Type B pancreatic cell (in vitro differentiated cells): ENCODE data around the gene DHX34. TPM values are rescaled to one million over a fixed set of nuclear protein-coding genes. Genes with fewer than 3 reads are reported as not detected.
"Not testable (repeated sequence)": the region's sequence is repeated elsewhere in the genome, so short reads cannot be mapped to it uniquely, and the experiment has no call there.

Experiments used
- DNase-seq: peaks from one replicate; pipeline ENCODE4 v3.0.0; 2021; ENCODE audit warnings: mixed read lengths; ENCODE audit not compliant: unreplicated experiment; ENCODE audit errors: extremely low spot score
- H3K27ac Mint-ChIP-seq: 2 replicates; pipeline ENCODE4 v1.8.0; 2021; ENCODE audit warnings: mild to moderate bottlenecking, mixed read lengths
- H3K27me3 Mint-ChIP-seq: 2 replicates; pipeline ENCODE4 v1.8.0; 2021; ENCODE audit warnings: mixed read lengths
- H3K36me3 Mint-ChIP-seq: 2 replicates; pipeline ENCODE4 v1.8.0; 2021; ENCODE audit warnings: mixed read lengths
- H3K4me1 Mint-ChIP-seq: one replicate; pipeline ENCODE4 v1.8.0; 2021; ENCODE audit warnings: mixed read lengths; ENCODE audit not compliant: unreplicated experiment
- H3K4me3 Mint-ChIP-seq: 2 replicates; pipeline ENCODE4 v1.8.0; 2021; ENCODE audit warnings: mild to moderate bottlenecking, mixed read lengths
- H3K9me3 Mint-ChIP-seq: 2 replicates; pipeline ENCODE4 v1.8.0; 2021; ENCODE audit warnings: mixed read lengths
- CTCF ChIP-seq: fragments of 200-600 bp; sonication (generic); conservative IDR thresholded peaks from 2 replicates; pipeline ENCODE4 v1.5.0; 2021; ENCODE audit warnings: antibody characterized with exemption, mild to moderate bottlenecking
- total RNA-seq: library from RNA; stranded (reverse); gene quantifications from 2 replicates; pipeline ENCODE4 v1.2.1, GENCODE V29; 2021; ENCODE audit warnings: low replicate concordance

The DHX34 gene
- total RNA-seq, 1 donor from 2014 or later: 32.9 TPM

- no peak for TF ChIP-seq CTCF
- peaks cover 11% of the 10 kb centered on the region for H3K36me3 Mint-ChIP-seq
- H3K4me3 Mint-ChIP-seq: no peak overlapping the region
- H3K27me3 Mint-ChIP-seq: no peaks in the 10 kb centered on the region
- H3K9me3 Mint-ChIP-seq: no peaks in the 10 kb centered on the region
- no peak overlapping the region for H3K27ac Mint-ChIP-seq
- no peaks in the 10 kb centered on the region for H3K4me1 Mint-ChIP-seq
- no peak for DNase-seq
These were observed 14.8 kb downstream of the DHX34 start for GRCh38 chr19:47363758-47364531.

- H3K27ac Mint-ChIP-seq: not testable (repeated sequence)
These were observed 16.3 kb downstream of the DHX34 start for GRCh38 chr19:47365455-47365854.

GRCh38 chr19:47370045-47370611, 21.0 kb downstream of the DHX34 start:
- no peaks in the 10 kb centered on the region for H3K27me3 Mint-ChIP-seq
- H3K27ac Mint-ChIP-seq: peak overlapping the region; percentile 88
- H3K36me3 Mint-ChIP-seq: peaks cover 10% of the 10 kb centered on the region
- H3K9me3 Mint-ChIP-seq: no peaks in the 10 kb centered on the region
- H3K4me1 Mint-ChIP-seq: no peaks in the 10 kb centered on the region
- DNase-seq: no peak
- no peak for TF ChIP-seq CTCF
- no peak overlapping the region for H3K4me3 Mint-ChIP-seq

More at GRCh38 chr19:47365455-47365854, 16.3 kb downstream of the DHX34 start:
- not testable (repeated sequence) for DNase-seq, H3K9me3 Mint-ChIP-seq, H3K4me3 Mint-ChIP-seq, H3K4me1 Mint-ChIP-seq, H3K27me3 Mint-ChIP-seq
- peaks cover 15% of the 10 kb centered on the region for H3K36me3 Mint-ChIP-seq

- H3K27me3 Mint-ChIP-seq: no peaks in the 10 kb centered on the region
- TF ChIP-seq CTCF: no peak
- no peaks in the 10 kb centered on the region for H3K4me1 Mint-ChIP-seq
- H3K4me3 Mint-ChIP-seq: no peak overlapping the region
- H3K36me3 Mint-ChIP-seq: peaks cover 10% of the 10 kb centered on the region
- H3K9me3 Mint-ChIP-seq: no peaks in the 10 kb centered on the region
- H3K27ac Mint-ChIP-seq: no peak overlapping the region
- DNase-seq: no peak
These were observed 22.1 kb downstream of the DHX34 start for GRCh38 chr19:47371261-47371660.

GRCh38 chr19:47372603-47373002, 23.5 kb downstream of the DHX34 start:
- no peak for TF ChIP-seq CTCF
- Mint-ChIP-seq H3K9me3 (no peaks in the 10 kb centered on the region), H3K4me1 (no peaks in the 10 kb centered on the region), H3K36me3 (peaks cover 7% of the 10 kb centered on the region), H3K27ac (no peak overlapping the region), H3K4me3 (no peak overlapping the region), H3K27me3 (no peaks in the 10 kb centered on the region)
- DNase-seq: no peak
